Stomach (tissue), 4 donors: ENCODE data around the gene POLR1C.

Source experiments
- CTCF ChIP-seq, 7 experiments: fragments of 450-650 bp in 4 of 7; fragments of 200-600 bp in 3 of 7; sonication (generic) in 3 of 7; IDR thresholded peaks; one replicate each; pipeline ENCODE4 v1.5.1; 2016 to 2019; ENCODE audit warnings: antibody characterized with exemption in 7 of 7, control low read depth in 2 of 7, mild to moderate bottlenecking in 1 of 7
- POLR2AphosphoS5 ChIP-seq, 3 donors: sonication (generic); formaldehyde crosslinking; IDR thresholded peaks; one replicate each; pipeline ENCODE4 v1.6.1; 2016; ENCODE audit warnings: antibody characterized with exemption in 3 of 3

- TF ChIP-seq POLR2AphosphoS5 (IDR thresholded peaks at IDR 0.05) (no peak), CTCF (IDR thresholded peaks at IDR 0.05) (no peak)
These were observed 26.4 kb upstream of the POLR1C start for GRCh38 chr6:43490523-43490939.
